ENCODE results near the gene USH1C.
A peak's percentile ranks its signal among the peaks of the same experiment; 100 is the strongest.

USH1C gene

DNA sequence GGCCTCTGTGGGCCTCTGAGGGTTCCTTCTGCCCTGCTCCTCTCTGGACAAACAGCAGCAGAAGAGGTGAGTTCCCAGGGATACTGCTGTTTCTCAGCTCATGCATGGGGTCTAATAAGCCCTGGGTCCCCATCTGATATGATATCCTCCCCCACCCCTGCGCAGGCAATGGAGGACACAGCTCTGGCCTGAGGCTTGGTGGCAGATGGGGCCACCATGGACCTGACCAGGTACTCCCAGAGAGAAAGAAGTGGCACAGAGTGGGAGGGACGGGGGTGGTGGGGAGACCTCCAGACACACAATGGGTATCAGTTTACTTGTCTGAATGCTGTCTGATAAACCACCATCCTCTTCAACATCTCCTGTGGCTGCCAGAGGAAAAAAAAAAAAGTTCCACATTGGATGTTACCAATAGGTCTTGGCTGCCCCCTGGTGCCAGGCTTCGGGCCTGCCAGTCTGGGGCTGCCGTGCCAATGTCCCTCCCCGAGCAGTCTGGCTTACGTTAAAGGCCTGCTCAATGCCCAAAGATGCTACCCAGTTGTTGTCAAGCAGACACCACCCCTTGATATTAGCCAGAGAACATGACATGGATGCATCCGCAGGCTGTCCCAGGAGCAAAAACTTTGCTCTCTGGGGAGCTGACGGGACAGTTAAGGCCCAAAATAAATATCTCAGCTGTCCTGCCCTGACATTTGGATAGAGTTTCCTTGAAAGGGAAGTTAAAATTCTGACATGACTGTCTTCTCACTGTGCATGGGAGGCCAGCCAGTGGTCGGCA lies 39.7 kb downstream of the USH1C start:
- DNase-seq (ENCODE audit: low spot score) = peak; percentile 91

GRCh38 chr11:17502630-17503029 lies 41.6 kb downstream of the USH1C start:
- no peak for DNase-seq (ENCODE audit: low spot score)

- DNase-seq (ENCODE audit: low spot score) = no peak
Observed at GRCh38 chr11:17500673-17501072, 43.5 kb downstream of the USH1C start.

GRCh38 chr11:17498475-17498874 lies 45.7 kb downstream of the USH1C start:
- peak; percentile 51 for DNase-seq (ENCODE audit: low spot score)

GRCh38 chr11:17498058-17498457 lies 46.2 kb downstream of the USH1C start:
- DNase-seq (ENCODE audit: low spot score) = no peak

DNA sequence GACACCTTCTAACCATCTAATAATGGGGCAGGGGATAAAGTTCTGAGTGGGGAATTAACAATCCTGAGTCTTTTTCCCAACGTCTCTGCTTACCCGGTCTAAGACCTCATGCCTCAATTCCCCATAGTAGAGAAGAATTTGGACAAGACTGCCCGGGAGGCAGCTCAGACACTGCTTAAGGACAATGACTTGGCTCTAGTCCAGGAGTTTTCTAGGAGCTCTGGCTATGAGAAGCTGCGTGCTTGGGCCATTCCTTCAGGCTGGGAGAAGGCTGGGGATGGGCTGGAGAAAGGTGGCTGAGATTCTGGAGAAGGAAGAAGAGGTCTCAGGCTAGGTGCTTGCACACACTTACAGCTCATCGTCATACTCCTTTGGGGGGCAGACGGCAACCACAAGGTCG lies 47.8 kb downstream of the USH1C start:
- DNase-seq (ENCODE audit: low spot score) = no peak

DNA sequence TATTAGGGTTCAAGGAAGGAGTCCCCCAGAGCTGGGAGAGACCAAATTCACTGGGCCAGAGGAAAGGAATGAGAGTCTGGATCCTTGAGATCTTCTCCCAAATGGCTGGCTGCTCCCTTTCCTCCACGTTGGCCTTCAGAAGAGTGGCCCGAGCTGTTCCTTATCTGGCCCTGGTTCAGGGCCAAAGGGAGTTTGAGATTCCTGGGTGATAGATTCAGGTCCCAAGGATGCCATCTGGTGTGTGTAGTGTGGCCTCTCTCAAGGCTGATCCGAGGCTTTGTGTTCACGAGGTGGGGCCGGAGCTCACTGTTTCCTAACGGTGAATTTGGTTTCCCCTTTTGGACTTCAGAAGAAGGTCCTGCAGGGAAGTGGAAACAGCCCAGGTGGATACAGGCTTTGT lies 50.2 kb downstream of the USH1C start:
- no peak for DNase-seq (ENCODE audit: low spot score)

DNA sequence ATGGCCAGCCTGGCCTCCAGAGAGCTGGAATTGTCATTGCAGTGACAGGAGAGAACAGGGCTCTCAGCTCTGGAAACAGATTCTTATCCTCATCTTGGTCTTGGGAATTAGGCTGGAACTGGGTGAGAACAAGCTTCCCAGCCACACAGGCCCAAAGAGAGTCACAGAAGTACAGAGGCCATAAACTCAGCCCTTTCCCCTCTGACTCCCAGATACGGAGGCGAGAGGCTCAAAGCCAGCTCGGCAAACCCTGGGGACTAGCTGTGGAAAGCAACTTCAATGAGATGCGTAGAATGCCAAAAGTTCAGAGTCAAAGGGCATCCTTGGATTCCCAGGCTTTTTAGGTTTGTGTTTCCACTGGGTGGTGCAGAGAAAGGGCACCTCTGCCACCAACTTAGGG lies 53.3 kb downstream of the USH1C start:
- no peak for DNase-seq (ENCODE audit: low spot score)

GRCh38 chr11:17490232-17490631 lies 54.0 kb downstream of the USH1C start:
- no peak for DNase-seq (ENCODE audit: low spot score)

GRCh38 chr11:17489751-17490150 lies 54.5 kb downstream of the USH1C start:
- no peak for DNase-seq (ENCODE audit: low spot score)

- DNase-seq (ENCODE audit: low spot score) = no peak
Observed at GRCh38 chr11:17488563-17488962, 55.7 kb downstream of the USH1C start.

DNA sequence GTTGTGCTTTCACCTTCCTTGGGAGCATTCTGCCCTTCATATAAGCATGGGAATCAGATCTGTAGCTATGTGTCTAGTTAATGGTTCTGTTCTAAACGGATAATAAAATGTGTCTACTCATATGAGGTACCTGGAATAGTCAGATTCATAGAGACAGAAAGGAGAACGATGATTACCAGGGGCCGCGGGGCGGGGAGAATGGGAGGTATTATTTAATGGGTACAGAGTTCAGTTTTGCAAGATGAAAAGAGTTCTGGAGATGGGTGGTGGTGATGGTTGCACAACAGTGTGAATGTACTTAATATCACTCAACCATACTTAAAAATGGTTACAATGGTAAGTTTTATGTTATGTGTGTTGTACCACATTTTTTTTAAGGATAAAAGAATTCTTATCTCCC lies 57.6 kb downstream of the USH1C start:
- DNase-seq (ENCODE audit: low spot score) = no peak

GRCh38 chr11:17483505-17483904 lies 60.7 kb downstream of the USH1C start:
- no peak for DNase-seq (ENCODE audit: low spot score)

DNA sequence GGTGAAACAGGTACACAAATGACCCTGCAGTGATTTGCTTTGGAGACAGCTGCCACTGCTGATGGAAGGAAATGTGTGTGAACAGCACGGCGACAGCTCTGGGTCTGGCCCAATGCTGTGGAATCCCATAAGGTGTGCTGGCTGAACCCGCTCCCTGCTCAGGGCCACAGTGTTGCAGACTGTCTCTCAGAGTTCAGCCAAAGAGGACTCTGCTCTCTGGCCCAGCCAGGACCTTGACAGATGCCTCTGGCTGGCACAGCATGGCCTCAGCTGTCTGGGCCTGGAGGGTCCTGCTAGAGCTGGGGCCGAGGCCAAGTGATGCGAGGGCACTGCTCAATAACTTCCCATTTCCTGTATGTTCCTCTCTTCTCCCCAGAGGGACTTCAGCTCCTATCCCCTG lies 62.3 kb downstream of the USH1C start:
- DNase-seq (ENCODE audit: low spot score) = no peak

DNA sequence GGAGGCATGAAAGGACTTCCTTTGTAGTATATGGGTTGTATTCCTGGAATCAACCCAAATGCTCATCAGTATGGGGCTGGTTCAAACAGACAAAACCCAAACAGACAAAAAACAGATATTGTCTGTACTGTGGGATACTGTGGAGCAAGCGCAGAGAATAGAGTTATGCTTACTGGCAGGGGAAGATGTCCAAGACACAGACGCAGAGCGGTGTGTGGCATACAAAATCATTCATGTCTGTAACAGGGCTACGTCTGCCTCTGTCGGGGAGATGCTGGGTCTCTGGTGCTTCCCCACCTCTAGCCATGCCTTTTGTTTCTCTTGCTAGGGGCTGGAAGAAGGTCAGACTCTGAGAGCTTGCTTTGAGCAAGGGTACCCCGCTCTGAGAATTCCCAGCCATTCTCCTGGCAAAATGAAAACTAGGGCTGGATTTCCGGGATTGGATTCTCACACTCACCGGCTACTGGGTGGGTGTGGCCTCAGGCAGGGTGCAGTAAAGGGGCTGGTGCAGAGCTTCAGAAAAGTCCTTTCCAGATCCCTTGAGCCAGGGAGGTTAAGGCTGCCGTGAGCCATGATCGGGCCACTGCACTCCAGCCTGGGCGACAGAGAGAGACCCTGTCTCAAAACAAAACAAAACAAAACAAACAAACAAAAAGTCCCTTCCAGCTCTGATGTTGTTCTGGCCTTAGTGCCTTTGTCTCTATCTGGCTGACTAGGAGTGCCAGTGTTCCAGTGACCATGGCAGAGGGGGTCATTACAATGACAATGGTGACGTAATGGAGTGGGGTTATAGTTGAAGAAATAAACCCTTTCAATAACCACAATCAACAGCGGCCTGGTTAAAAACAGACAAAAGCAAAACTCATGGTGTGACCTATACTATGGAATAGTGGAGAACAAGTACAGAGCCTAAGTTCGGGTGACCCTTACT lies 64.7 kb downstream of the USH1C start:
- peak; percentile 56 for DNase-seq (ENCODE audit: low spot score)

DNA sequence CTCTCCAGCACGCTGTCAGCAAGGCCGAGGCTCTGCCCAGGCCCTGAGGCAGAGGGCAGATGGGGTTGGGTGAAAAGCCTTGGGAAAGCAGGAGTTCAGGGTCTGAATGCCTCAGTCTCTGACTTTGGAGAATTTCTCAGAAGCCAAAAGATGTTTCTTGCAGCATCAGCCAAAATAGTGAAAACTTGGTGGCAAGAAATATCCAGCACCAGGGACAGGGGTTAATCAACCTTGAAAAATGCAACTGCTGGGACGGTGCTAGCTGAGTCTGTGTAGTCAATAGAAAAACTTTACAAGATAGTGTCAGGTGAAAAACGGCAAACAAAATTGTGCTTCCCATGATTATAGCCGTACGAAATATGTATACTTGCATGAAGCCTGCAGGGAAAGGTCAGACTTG lies 66.1 kb downstream of the USH1C start:
- DNase-seq (ENCODE audit: low spot score) = no peak

- no peak for DNase-seq (ENCODE audit: low spot score)
Observed at GRCh38 chr11:17477361-17477760, 66.9 kb downstream of the USH1C start.

DNA sequence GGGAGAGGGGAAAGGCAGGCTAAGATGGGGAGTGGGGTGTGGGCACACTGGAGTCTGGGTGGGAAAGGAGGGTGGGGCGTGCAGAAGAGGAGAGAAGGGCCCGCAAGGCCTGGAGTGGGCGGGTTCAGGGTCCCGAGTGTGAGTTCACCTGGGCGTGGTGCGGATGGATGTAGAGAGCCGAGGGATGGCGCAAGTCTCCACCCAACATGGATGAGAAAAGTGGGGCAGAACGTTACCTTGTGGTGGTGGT lies 67.2 kb downstream of the USH1C start:
- no peak for DNase-seq (ENCODE audit: low spot score)

GRCh38 chr11:17476317-17477083 lies 67.7 kb downstream of the USH1C start, which contains the start of gene ABCC8:
ABCC8 (minus strand) TSS chr11:17476845; CDS start chr11:17476776, 69 bp downstream.
- DNase-seq (ENCODE audit: low spot score) = no peak

DNA sequence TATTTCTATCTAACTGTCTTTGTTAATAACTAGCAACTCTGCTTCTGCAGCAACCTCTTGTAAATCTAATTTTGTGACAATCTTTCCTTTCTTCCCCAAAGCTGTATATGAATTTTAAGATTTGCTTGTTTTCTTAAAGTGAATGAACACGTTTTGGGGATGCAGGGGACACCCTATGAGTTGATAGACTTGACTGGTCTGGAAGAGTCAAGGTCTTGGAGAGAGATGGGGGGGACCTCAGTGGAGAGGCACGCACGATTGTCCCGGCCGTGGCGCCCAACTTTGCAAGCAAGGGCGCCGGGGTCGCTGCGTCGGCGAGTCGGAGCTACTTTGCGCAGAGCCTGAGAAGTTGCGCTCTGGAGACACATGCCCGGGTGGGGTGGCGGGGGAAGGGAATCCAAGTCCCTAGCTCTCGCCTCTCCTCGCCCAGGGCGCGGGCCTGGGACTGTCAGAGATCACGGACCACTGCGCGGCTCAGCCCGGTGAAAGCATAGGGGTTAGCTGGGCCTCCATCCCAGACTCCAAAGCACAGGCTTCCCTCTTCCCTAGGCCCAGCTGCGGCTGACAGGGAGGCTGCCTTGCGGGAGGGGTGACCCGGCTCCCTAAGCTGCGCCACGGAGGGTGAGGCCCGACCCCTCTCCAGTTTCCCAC lies 68.4 kb downstream of the USH1C start:
- DNase-seq (ENCODE audit: low spot score) = no peak

- no peak for DNase-seq (ENCODE audit: low spot score)
Observed at GRCh38 chr11:17473071-17473744, 71.0 kb downstream of the USH1C start.

GRCh38 chr11:17472467-17472866 lies 71.7 kb downstream of the USH1C start:
- DNase-seq (ENCODE audit: low spot score) = no peak
